ENCODE measurements around the gene NCAPG. TPM values are rescaled to one million over a fixed set of nuclear protein-coding genes. Genes with fewer than 3 reads are reported as not detected.
"Not testable (repeated sequence)": the region's sequence is repeated elsewhere in the genome, so short reads cannot be mapped to it uniquely, and the experiment has no call there.

NCAPG gene
- total and polyA plus RNA-seq, 7 experiments from 2014 or later, result 0.09 to 44.1 (median 0.29) TPM

DNA sequence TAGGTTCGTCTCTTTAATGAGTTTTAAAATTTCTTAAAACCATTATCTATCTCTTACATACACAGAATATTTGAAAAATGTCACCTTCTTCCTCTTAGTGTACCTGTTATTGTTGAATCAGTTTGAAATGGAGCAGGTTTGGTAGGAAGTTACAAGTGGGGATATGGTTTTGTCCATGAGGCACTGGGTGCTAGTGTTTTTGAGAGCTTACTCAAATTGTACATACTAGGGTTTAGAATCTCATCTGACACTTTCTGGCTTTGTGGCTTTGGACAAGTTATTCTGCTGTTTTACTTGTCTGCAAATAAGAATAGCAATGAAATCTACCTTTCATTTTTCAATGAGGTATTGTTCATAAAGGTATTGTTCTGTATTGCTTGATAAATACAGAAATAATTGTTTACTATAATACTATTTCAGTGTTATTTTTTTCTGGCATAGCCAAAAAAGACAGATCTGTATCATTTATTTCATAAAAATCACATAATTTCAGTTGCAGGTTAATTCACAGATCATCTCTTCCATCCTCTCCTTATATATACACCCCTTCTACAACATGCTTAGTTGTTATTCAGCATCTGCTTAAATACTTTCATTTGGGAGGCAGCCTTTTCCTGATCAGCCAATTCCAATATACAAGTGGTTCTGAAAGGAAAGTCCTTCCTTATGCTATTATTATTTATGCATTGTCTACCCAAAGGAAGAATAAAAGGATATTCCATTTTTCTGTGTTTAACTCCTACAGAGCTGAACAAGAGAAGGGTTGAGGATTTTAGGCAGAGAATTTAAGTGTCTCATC, 13.3 kb downstream of the NCAPG start:
- no peaks in the 10 kb centered on the region for H3K4me1 ChIP-seq (ENCODE audit: control insufficient read depth in 2 of 2, insufficient read depth in 2 of 2, low read length in 2 of 2)
- H3K36me3 ChIP-seq (ENCODE audit: control insufficient read depth in 2 of 3, insufficient read depth in 3 of 3, low read length in 3 of 3), result no peaks in the 10 kb centered on the region
- ChIA-PET CTCF (no interaction called here), POLR2A (no interaction called here)
- no peaks in the 10 kb centered on the region for H3K9me3 ChIP-seq (ENCODE audit: control insufficient read depth in 2 of 3, low read length in 3 of 3)
- no peaks in the 10 kb centered on the region for H3K27me3 ChIP-seq (ENCODE audit: control insufficient read depth in 2 of 2, insufficient read depth in 2 of 2, low read length in 2 of 2)
- ATAC-seq (no peak), DNase-seq (no peak)
- H3K4me1 Mint-ChIP-seq, result peaks cover 0 to 51% (median 0%) of the 10 kb centered on the region in 7 donors
- H3K27ac ChIP-seq (ENCODE audit: low read depth, low read length), result no peak overlapping the region
- no peak overlapping the region for H3K4me3 ChIP-seq (ENCODE audit: low read length)
- H3K27me3 Mint-ChIP-seq, result peaks cover 0 to 6% (median 0%) of the 10 kb centered on the region in 5 donors
- peak overlapping the region in 1 of 10 donors; percentile 48 for H3K4me3 Mint-ChIP-seq
- peaks cover 0 to 2% (median 0%) of the 10 kb centered on the region in 11 donors for H3K9me3 Mint-ChIP-seq
- intact Hi-C loops (cut with micrococcal nuclease), result no loop called here
- H3K36me3 Mint-ChIP-seq, result peaks cover 0 to 35% (median 0%) of the 10 kb centered on the region in 5 donors
- peak overlapping the region in 1 of 9 donors; percentile 49 for H3K27ac Mint-ChIP-seq

DNA sequence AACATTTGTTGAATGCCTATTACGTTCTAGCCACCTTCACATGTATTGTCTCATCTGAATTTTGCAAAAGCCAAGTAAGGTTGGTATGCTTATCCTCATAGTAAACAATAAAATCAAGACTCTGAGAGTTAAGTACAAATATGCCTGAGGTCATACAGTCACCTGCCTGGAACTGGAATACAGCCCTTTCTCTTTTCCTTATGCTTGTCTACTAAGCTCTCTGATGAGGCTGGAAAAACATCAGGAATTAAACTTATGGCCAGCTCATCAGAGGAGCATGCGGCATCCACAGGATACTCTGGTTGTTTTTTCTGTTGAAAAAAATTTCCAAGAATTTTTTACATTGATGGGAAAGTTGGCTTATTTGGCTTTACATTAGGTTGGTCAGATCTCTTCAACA, 35.5 kb downstream of the NCAPG start:
- Histone ChIP-seq H3K27me3 (ENCODE audit: control insufficient read depth in 2 of 2, insufficient read depth in 2 of 2, low read length in 2 of 2) (no peaks in the 10 kb centered on the region), H3K9me3 (ENCODE audit: control insufficient read depth in 2 of 3, low read length in 3 of 3) (no peaks in the 10 kb centered on the region), H3K4me3 (ENCODE audit: low read length) (no peak overlapping the region), H3K36me3 (ENCODE audit: control insufficient read depth in 2 of 3, insufficient read depth in 3 of 3, low read length in 3 of 3) (no peaks in the 10 kb centered on the region), H3K27ac (ENCODE audit: low read depth, low read length) (no peak overlapping the region), H3K4me1 (ENCODE audit: control insufficient read depth in 2 of 2, insufficient read depth in 2 of 2, low read length in 2 of 2) (no peaks in the 10 kb centered on the region)
- POLR2A ChIA-PET, result no interaction called here
- H3K4me1 Mint-ChIP-seq, result no peaks in the 10 kb centered on the region
- H3K36me3 Mint-ChIP-seq, result peaks cover 0 to 45% (median 0%) of the 10 kb centered on the region in 5 donors
- CTCF ChIA-PET, result interaction anchor here (0.6 kb wide), 1 partner anchor 19 kb away, joined by 3 read pairs; no protein-coding TSS in a partner anchor
- DNase-seq, result no peak
- intact Hi-C loops (cut with micrococcal nuclease), result no loop called here
- peaks cover 0 to 2% (median 0%) of the 10 kb centered on the region in 11 donors for H3K9me3 Mint-ChIP-seq
- no peak overlapping the region for H3K27ac Mint-ChIP-seq
- ATAC-seq, result no peak
- no peak overlapping the region for H3K4me3 Mint-ChIP-seq
- H3K27me3 Mint-ChIP-seq, result no peaks in the 10 kb centered on the region

GRCh38 chr4:17850295-17850694, 39.5 kb downstream of the NCAPG start:
- H3K27ac Mint-ChIP-seq; H3K4me3 ChIP-seq (ENCODE audit: low read length); POLR2A ChIA-PET; H3K27me3 Mint-ChIP-seq; H3K27ac ChIP-seq (ENCODE audit: low read depth, low read length); H3K36me3 ChIP-seq (ENCODE audit: control insufficient read depth in 2 of 3, insufficient read depth in 3 of 3, low read length in 3 of 3); DNase-seq; H3K9me3 ChIP-seq (ENCODE audit: control insufficient read depth in 2 of 3, low read length in 3 of 3); CTCF ChIA-PET; intact Hi-C loops (cut with micrococcal nuclease); H3K9me3 Mint-ChIP-seq; H3K4me1 Mint-ChIP-seq; H3K4me1 ChIP-seq (ENCODE audit: control insufficient read depth in 2 of 2, insufficient read depth in 2 of 2, low read length in 2 of 2); ATAC-seq; H3K4me3 Mint-ChIP-seq; H3K27me3 ChIP-seq (ENCODE audit: control insufficient read depth in 2 of 2, insufficient read depth in 2 of 2, low read length in 2 of 2): not testable (repeated sequence)
- H3K36me3 Mint-ChIP-seq, result peaks cover 0 to 22% (median 0%) of the 10 kb centered on the region in 5 donors

GRCh38 chr4:17851959-17852358, 41.2 kb downstream of the NCAPG start:
- no peak overlapping the region for H3K4me3 Mint-ChIP-seq
- POLR2A ChIA-PET, result interaction anchor here (0.7 kb wide), 1 partner anchor 289 kb away, joined by 3 read pairs; no protein-coding TSS in a partner anchor
- H3K9me3 Mint-ChIP-seq, result peaks cover 0 to 3% (median 0%) of the 10 kb centered on the region in 11 donors
- no peaks in the 10 kb centered on the region for H3K27me3 Mint-ChIP-seq
- intact Hi-C loops (cut with micrococcal nuclease), result no loop called here
- Histone ChIP-seq H3K27me3 (ENCODE audit: control insufficient read depth in 2 of 2, insufficient read depth in 2 of 2, low read length in 2 of 2) (no peaks in the 10 kb centered on the region), H3K4me3 (ENCODE audit: low read length) (no peak overlapping the region), H3K9me3 (ENCODE audit: control insufficient read depth in 2 of 3, low read length in 3 of 3) (no peaks in the 10 kb centered on the region), H3K36me3 (ENCODE audit: control insufficient read depth in 2 of 3, insufficient read depth in 3 of 3, low read length in 3 of 3) (no peaks in the 10 kb centered on the region), H3K4me1 (ENCODE audit: control insufficient read depth in 2 of 2, insufficient read depth in 2 of 2, low read length in 2 of 2) (no peaks in the 10 kb centered on the region), H3K27ac (ENCODE audit: low read depth, low read length) (no peak overlapping the region)
- ATAC-seq, result no peak
- DNase-seq, result no peak
- CTCF ChIA-PET, result no interaction called here
- no peaks in the 10 kb centered on the region for H3K4me1 Mint-ChIP-seq
- peaks cover 0 to 10% (median 3%) of the 10 kb centered on the region in 5 donors for H3K36me3 Mint-ChIP-seq
- H3K27ac Mint-ChIP-seq, result no peak overlapping the region

- H3K9me3 ChIP-seq (ENCODE audit: control insufficient read depth in 2 of 3, low read length in 3 of 3), result no peaks in the 10 kb centered on the region
- H3K27ac ChIP-seq (ENCODE audit: low read depth, low read length), result no peak overlapping the region
- Mint-ChIP-seq H3K27me3 (no peaks in the 10 kb centered on the region), H3K4me3 (no peak overlapping the region), H3K36me3 (peaks cover 4 to 23% (median 8%) of the 10 kb centered on the region in 5 donors), H3K9me3 (peaks cover 0 to 16% (median 4%) of the 10 kb centered on the region in 11 donors), H3K27ac (no peak overlapping the region), H3K4me1 (no peaks in the 10 kb centered on the region)
- no peaks in the 10 kb centered on the region for H3K4me1 ChIP-seq (ENCODE audit: control insufficient read depth in 2 of 2, insufficient read depth in 2 of 2, low read length in 2 of 2)
- H3K36me3 ChIP-seq (ENCODE audit: control insufficient read depth in 2 of 3, insufficient read depth in 3 of 3, low read length in 3 of 3), result no peaks in the 10 kb centered on the region
- ChIA-PET CTCF (interaction anchor here (0.7 kb wide), 1 partner anchor 17 kb away, joined by 3 read pairs; no protein-coding TSS in a partner anchor), POLR2A (no interaction called here)
- no peak for DNase-seq
- ATAC-seq, result no peak
- intact Hi-C loops (cut with micrococcal nuclease), result no loop called here
- no peaks in the 10 kb centered on the region for H3K27me3 ChIP-seq (ENCODE audit: control insufficient read depth in 2 of 2, insufficient read depth in 2 of 2, low read length in 2 of 2)
- H3K4me3 ChIP-seq (ENCODE audit: low read length), result no peak overlapping the region
Observed at GRCh38 chr4:17854036-17854435, 43.3 kb downstream of the NCAPG start.

- H3K27ac ChIP-seq (ENCODE audit: low read depth, low read length), result no peak overlapping the region
- H3K9me3 ChIP-seq (ENCODE audit: control insufficient read depth in 2 of 3, low read length in 3 of 3), result peaks cover 0 to 8% (median 0%) of the 10 kb centered on the region in 3 experiments
- no peaks in the 10 kb centered on the region for H3K36me3 ChIP-seq (ENCODE audit: control insufficient read depth in 2 of 3, insufficient read depth in 3 of 3, low read length in 3 of 3)
- peaks cover 5 to 62% (median 28%) of the 10 kb centered on the region in 5 donors for H3K36me3 Mint-ChIP-seq
- H3K27me3 Mint-ChIP-seq, result no peaks in the 10 kb centered on the region
- peaks cover 10 to 55% (median 27%) of the 10 kb centered on the region in 11 donors for H3K9me3 Mint-ChIP-seq
- H3K4me3 ChIP-seq (ENCODE audit: low read length), result no peak overlapping the region
- no peak for DNase-seq
- no peaks in the 10 kb centered on the region for H3K4me1 ChIP-seq (ENCODE audit: control insufficient read depth in 2 of 2, insufficient read depth in 2 of 2, low read length in 2 of 2)
- no peak for ATAC-seq
- no peaks in the 10 kb centered on the region for H3K27me3 ChIP-seq (ENCODE audit: control insufficient read depth in 2 of 2, insufficient read depth in 2 of 2, low read length in 2 of 2)
- intact Hi-C loops (cut with micrococcal nuclease), result no loop called here
- no peak overlapping the region for H3K27ac Mint-ChIP-seq
- ChIA-PET POLR2A (no interaction called here), CTCF (no interaction called here)
- no peak overlapping the region for H3K4me3 Mint-ChIP-seq
- H3K4me1 Mint-ChIP-seq, result no peaks in the 10 kb centered on the region
Observed at GRCh38 chr4:17859793-17860406, 49.1 kb downstream of the NCAPG start.
